H9 (cell line): ENCODE results near the gene HTR3D. TPM values are rescaled to one million over a fixed set of nuclear protein-coding genes. Genes with fewer than 3 reads are reported as not detected.

Experiments
- DNase-seq: peaks from one replicate; pipeline ENCODE4 v3.0.0-alpha.2; 2017
- H2AFZ ChIP-seq: one replicate; pipeline ENCODE4 v1.6.1; 2013; ENCODE audit warnings: mild to moderate bottlenecking, low read length, control low read depth, moderate library complexity
- H2AK5ac ChIP-seq: 2 replicates; pipeline ENCODE4 v1.6.1; 2013; ENCODE audit warnings: low read length, control low read depth, mixed read lengths; ENCODE audit not compliant: insufficient read length
- H2BK120ac ChIP-seq: one replicate; pipeline ENCODE4 v1.6.1; 2013; ENCODE audit warnings: low read depth, mild to moderate bottlenecking, low read length, control low read depth, inconsistent platforms; ENCODE audit not compliant: poor library complexity, severe bottlenecking
- H2BK12ac ChIP-seq: 2 replicates; pipeline ENCODE4 v1.6.1; 2013; ENCODE audit warnings: low read length, control low read depth, mixed read lengths, low read depth; ENCODE audit not compliant: insufficient read length
- H2BK15ac ChIP-seq: 2 replicates; pipeline ENCODE4 v1.6.1; 2013; ENCODE audit warnings: low read depth, low read length, control low read depth
- H2BK20ac ChIP-seq: one replicate; pipeline ENCODE4 v1.6.1; 2013; ENCODE audit warnings: low read depth, mild to moderate bottlenecking, low read length, control low read depth, inconsistent platforms; ENCODE audit not compliant: poor library complexity, severe bottlenecking
- H2BK5ac ChIP-seq: 2 replicates; pipeline ENCODE4 v1.6.1; 2013; ENCODE audit warnings: low read length, control low read depth, mixed read lengths; ENCODE audit not compliant: insufficient read length
- H3K14ac ChIP-seq: 2 replicates; pipeline ENCODE4 v1.6.1; 2013; ENCODE audit warnings: low read length, control low read depth; ENCODE audit not compliant: insufficient read depth
- H3K18ac ChIP-seq: 2 replicates; pipeline ENCODE4 v1.6.1; 2013; ENCODE audit warnings: low read depth, mild to moderate bottlenecking, mixed read lengths, low read length, control low read depth; ENCODE audit not compliant: insufficient read length
- H3K23ac ChIP-seq: 2 replicates; pipeline ENCODE4 v1.6.1; 2013; ENCODE audit warnings: low read length, control low read depth, mixed read lengths, low read depth; ENCODE audit not compliant: insufficient read length
- H3K23me2 ChIP-seq: 2 replicates; pipeline ENCODE4 v1.6.1; 2013; ENCODE audit warnings: low read depth, mild to moderate bottlenecking, mixed read lengths, low read length, control low read depth; ENCODE audit not compliant: insufficient read length, poor library complexity, severe bottlenecking
- H3K27ac ChIP-seq: 2 replicates; pipeline ENCODE4 v1.5.1; 2013; ENCODE audit warnings: low read length, control low read depth, mixed read lengths, low read depth; ENCODE audit not compliant: insufficient read length
- H3K27me3 ChIP-seq: 2 replicates; pipeline ENCODE4 v1.6.1; 2013; ENCODE audit warnings: low read length, control low read depth, inconsistent platforms; ENCODE audit not compliant: insufficient read depth
- H3K4ac ChIP-seq: 2 replicates; pipeline ENCODE4 v1.6.1; 2013; ENCODE audit warnings: low read depth, mild to moderate bottlenecking, control low read depth, inconsistent platforms, low read length, moderate library complexity
- H3K4me1 ChIP-seq: 2 replicates; pipeline ENCODE4 v1.6.1; 2013; ENCODE audit warnings: low read length, control low read depth, inconsistent platforms; ENCODE audit not compliant: insufficient read depth
- H3K4me2 ChIP-seq: 2 replicates; pipeline ENCODE4 v1.6.1; 2013; ENCODE audit warnings: low read length, control low read depth, mixed read lengths; ENCODE audit not compliant: insufficient read length, insufficient read depth
- H3K56ac ChIP-seq: 2 replicates; pipeline ENCODE4 v1.6.1; 2013; ENCODE audit warnings: low read depth, mild to moderate bottlenecking, mixed read lengths, low read length, control low read depth; ENCODE audit not compliant: insufficient read length
- H3K79me1 ChIP-seq: 2 replicates; pipeline ENCODE4 v1.6.1; 2013; ENCODE audit warnings: low read depth, mild to moderate bottlenecking, moderate library complexity, low read length, control low read depth, inconsistent platforms; ENCODE audit not compliant: insufficient read depth, poor library complexity, severe bottlenecking
- H3K79me2 ChIP-seq: 2 replicates; pipeline ENCODE4 v1.6.1; 2013; ENCODE audit warnings: low read length, control low read depth, inconsistent platforms; ENCODE audit not compliant: insufficient read depth
- H3K9ac ChIP-seq: 2 replicates; pipeline ENCODE4 v1.6.1; 2013; ENCODE audit warnings: low read length, control low read depth, mixed read lengths; ENCODE audit not compliant: insufficient read length; ENCODE audit errors: extremely low read depth
- H3K9me3 ChIP-seq: one replicate; pipeline ENCODE4 v1.6.1; 2013; ENCODE audit warnings: low read depth, low read length, inconsistent platforms; ENCODE audit not compliant: control insufficient read depth
- H3T11ph ChIP-seq: one replicate; pipeline ENCODE4 v1.6.1; 2013; ENCODE audit warnings: mild to moderate bottlenecking, low read length, control low read depth, inconsistent platforms
- H4K20me1 ChIP-seq: one replicate; pipeline ENCODE4 v1.6.1; 2013; ENCODE audit not compliant: control insufficient read depth, insufficient read length, insufficient read depth
- H4K5ac ChIP-seq: 2 replicates; pipeline ENCODE4 v1.6.1; 2013; ENCODE audit warnings: low read depth, mild to moderate bottlenecking, mixed read lengths, low read length, control low read depth; ENCODE audit not compliant: insufficient read length
- H4K8ac ChIP-seq: replicated peaks from 2 replicates; pipeline ENCODE4 v1.6.1; 2013; ENCODE audit warnings: low read length, control low read depth, mixed read lengths, low read depth; ENCODE audit not compliant: insufficient read length
- H4K91ac ChIP-seq: 2 replicates; pipeline ENCODE4 v1.6.1; 2013; ENCODE audit warnings: low read depth, mild to moderate bottlenecking, moderate library complexity, mixed read lengths, low read length, control low read depth; ENCODE audit not compliant: insufficient read length
- H3K27ac Mint-ChIP-seq, 3 experiments: 2 replicates in 2 of 3; 3 replicates in 1 of 3; pipeline ENCODE4 v1.8.0; 2020 to 2021; ENCODE audit warnings: mixed read lengths in 3 of 3, mild to moderate bottlenecking in 1 of 3, moderate library complexity in 1 of 3
- H3K27me3 Mint-ChIP-seq: 2 replicates; pipeline ENCODE4 v1.8.0; 2021; ENCODE audit warnings: low read depth, mild to moderate bottlenecking, moderate library complexity, mixed read lengths
- H3K36me3 Mint-ChIP-seq, 3 experiments: 2 replicates in 2 of 3; 3 replicates in 1 of 3; pipeline ENCODE4 v1.8.0; 2020 to 2021; ENCODE audit warnings: low read depth in 3 of 3, mixed read lengths in 3 of 3; ENCODE audit not compliant: insufficient read depth in 1 of 3
- H3K4me1 Mint-ChIP-seq, 2 experiments: 2 replicates each; pipeline ENCODE4 v1.8.0; 2020; ENCODE audit warnings: mixed read lengths in 2 of 2
- H3K4me3 Mint-ChIP-seq, 2 experiments: 2 replicates in 1 of 2; 3 replicates in 1 of 2; pipeline ENCODE4 v1.8.0; 2020 to 2021; ENCODE audit warnings: mild to moderate bottlenecking in 2 of 2, mixed read lengths in 2 of 2, moderate library complexity in 1 of 2
- H3K9me3 Mint-ChIP-seq, 2 experiments: 2 replicates in 1 of 2; 3 replicates in 1 of 2; pipeline ENCODE4 v1.8.0; 2020; ENCODE audit warnings: mild to moderate bottlenecking in 2 of 2, mixed read lengths in 2 of 2, moderate library complexity in 1 of 2
- CTCF ChIP-seq: fragments of 200-600 bp; sonication (generic); conservative IDR thresholded peaks from 3 replicates; pipeline ENCODE4 v1.8.0; 2021; ENCODE audit warnings: antibody characterized with exemption, mild to moderate bottlenecking
- WGBS: extraction: QIAGEN DNeasy Blood & Tissue Kit; methylation state at CpG from one replicate; pipeline ENCODE4 v1.1.7; 2013; ENCODE audit warnings: missing lambda C conversion rate, low lambda C conversion rate, mixed read lengths; ENCODE audit not compliant: insufficient read length; ENCODE audit errors: extremely low coverage; 5-methylcytosine and 5-hydroxymethylcytosine counted together
- total RNA-seq: library from RNA; stranded (reverse); gene quantifications from 2 replicates; pipeline ENCODE4 v1.2.1, GENCODE V29; 2021

Gene HTR3D
- total RNA-seq, 1 experiment from 2014 or later, result not detected

GRCh38 chr3:184078851-184079250, 47.3 kb downstream of the HTR3D start:
- no peak for DNase-seq
- Histone ChIP-seq H3K79me2 (no peaks in the 10 kb centered on the region), H3K56ac (no peak overlapping the region), H4K91ac (no peak overlapping the region), H3K27ac (no peak overlapping the region), H2BK20ac (no peak overlapping the region), H3K79me1 (no peaks in the 10 kb centered on the region), H4K8ac (no peak overlapping the region), H3K9me3 (no peaks in the 10 kb centered on the region), H3K27me3 (no peaks in the 10 kb centered on the region), H2BK5ac (no peak overlapping the region), H3K23me2 (no peaks in the 10 kb centered on the region), H2AK5ac (no peak overlapping the region), H2BK120ac (no peak overlapping the region), H3K4ac (no peak overlapping the region), H2BK12ac (no peak overlapping the region), H4K20me1 (no peaks in the 10 kb centered on the region), H3K23ac (no peak overlapping the region), H3T11ph (no peak overlapping the region), H3K9ac (no peak overlapping the region), H2BK15ac (no peak overlapping the region), H3K18ac (no peak overlapping the region), H3K14ac (no peak overlapping the region), H3K4me1 (peaks cover 4% of the 10 kb centered on the region; the same call in 1 of the 2 replicates), H4K5ac (no peak overlapping the region), H2AFZ (no peak overlapping the region), H3K4me2 (no peak overlapping the region)
- WGBS, result no CpG with 5 or more reads among the region's 3 CpGs
- Mint-ChIP-seq H3K27ac (no peak overlapping the region), H3K9me3 (no peaks in the 10 kb centered on the region), H3K36me3 (no peaks in the 10 kb centered on the region), H3K4me1 (peaks cover 11 to 14% of the 10 kb centered on the region in 2 experiments), H3K27me3 (no peaks in the 10 kb centered on the region), H3K4me3 (no peak overlapping the region)
- no peak for TF ChIP-seq CTCF
